Lung (tissue), 12 donors: ENCODE data around the gene PLEKHO2. TPM values are rescaled to one million over a fixed set of nuclear protein-coding genes. Genes with fewer than 3 reads are reported as not detected.
A peak's percentile ranks its signal among the peaks of the same experiment; 100 is the strongest.

ENCODE experiments used
- ATAC-seq: fragments of 200-7000 bp; cut with Tn5 transposase; one replicate; pipeline ENCODE4 v1.9.1; 2020; ENCODE audit warnings: moderate number of reproducible peaks; ENCODE audit not compliant: insufficient read depth, low FRiP score
- DNase-seq, 3 donors: peaks; one replicate each; pipeline ENCODE4 v3.0.0-alpha.2; 2013 to 2017
- H3K27ac ChIP-seq, 2 donors: one replicate each; pipeline ENCODE4 v1.5.1; 2013; ENCODE audit warnings: mild to moderate bottlenecking in 2 of 2, moderate library complexity in 2 of 2, control low read depth in 1 of 2, inconsistent platforms in 1 of 2, low read depth in 1 of 2, low read length in 1 of 2
- H3K27me3 ChIP-seq, 3 donors: one replicate each; pipeline ENCODE4 v1.5.1; 2013; ENCODE audit warnings: low read length in 2 of 3; ENCODE audit not compliant: control insufficient read depth in 3 of 3, insufficient read depth in 3 of 3
- H3K36me3 ChIP-seq, 4 donors: one replicate each; pipeline ENCODE4 v1.5.1; 2013; ENCODE audit warnings: low read length in 4 of 4, mild to moderate bottlenecking in 1 of 4, moderate library complexity in 1 of 4; ENCODE audit not compliant: control insufficient read depth in 4 of 4, insufficient read depth in 4 of 4
- H3K4me1 ChIP-seq, 5 donors: one replicate each; pipeline ENCODE4 v1.5.1; 2013; ENCODE audit warnings: low read length in 5 of 5, mild to moderate bottlenecking in 2 of 5, moderate library complexity in 1 of 5; ENCODE audit not compliant: control insufficient read depth in 5 of 5, insufficient read depth in 5 of 5
- H3K4me3 ChIP-seq: one replicate; pipeline ENCODE4 v1.5.1; 2013; ENCODE audit warnings: mild to moderate bottlenecking, control low read depth, moderate library complexity
- H3K9ac ChIP-seq, 2 donors: one replicate each; pipeline ENCODE4 v1.5.1; 2013; ENCODE audit warnings: low read length in 2 of 2, control low read depth in 1 of 2; ENCODE audit not compliant: insufficient read depth in 1 of 2
- H3K9me3 ChIP-seq, 4 donors: one replicate each; pipeline ENCODE4 v1.5.1; 2013; ENCODE audit warnings: low read length in 3 of 4, mild to moderate bottlenecking in 1 of 4, moderate library complexity in 1 of 4; ENCODE audit not compliant: control insufficient read depth in 4 of 4, insufficient read depth in 3 of 4
- CTCF ChIP-seq: IDR thresholded peaks from 2 replicates; pipeline ENCODE4 v1.5.1; 2012; ENCODE audit warnings: mild to moderate bottlenecking; ENCODE audit errors: control extremely low read depth, extremely low read depth
- WGBS, 2 donors: extraction: QIAGEN DNeasy Blood & Tissue Kit; methylation state at CpG; one replicate each; pipeline ENCODE4 v1.1.7; 2013; 5-methylcytosine and 5-hydroxymethylcytosine counted together
- polyA plus RNA-seq, 2 donors: library from polyadenylated mRNA; stranded (reverse); fragments of 200-250 nt; gene quantifications; one replicate each; pipeline ENCODE4 v1.2.1, GENCODE V29; 2013
- total RNA-seq, 2 donors: library from RNA; depleted of rRNA in 1 of 2; stranded (reverse); fragments of >200 nt in 1 of 2; gene quantifications; one replicate each; pipeline ENCODE4 v1.2.1, GENCODE V29; 2014 to 2021
- donor health status: control.
- donor health status: control.
- donor health status: Bipolar disorder and iron deficiency.
- donor health status: healthy.
- donor health status: DM: yes; HTN: yes; CAD: no.

The PLEKHO2 gene
- total and polyA plus RNA-seq, 4 donors, result 25.6 to 84.1 (median 56.1) TPM

DNA sequence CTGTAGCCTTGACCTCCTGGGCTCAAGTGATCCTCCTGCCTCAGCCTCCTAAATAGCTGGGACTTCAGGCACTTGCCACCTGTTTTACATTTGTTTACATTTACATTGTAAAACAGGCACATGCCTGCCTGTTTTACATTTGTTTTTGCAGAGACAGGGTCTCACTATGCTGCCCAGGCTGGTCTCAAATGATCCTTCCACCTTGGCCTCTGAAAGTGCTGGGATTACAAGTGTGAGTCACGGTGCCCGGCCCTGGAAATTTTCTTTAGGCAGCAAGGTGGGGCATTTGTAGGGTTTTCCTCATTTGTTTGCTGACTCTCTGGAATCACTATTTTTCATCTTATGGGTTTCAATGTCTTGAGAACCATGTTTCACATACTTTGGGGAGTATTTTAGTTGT lies 41.2 kb upstream of the PLEKHO2 start:
- Histone ChIP-seq H3K36me3 (no peaks in the 10 kb centered on the region), H3K27ac (no peak overlapping the region), H3K4me1 (peaks cover 0 to 11% (median 0%) of the 10 kb centered on the region in 5 donors), H3K4me3 (no peak overlapping the region), H3K9ac (no peak overlapping the region), H3K9me3 (no peaks in the 10 kb centered on the region), H3K27me3 (no peaks in the 10 kb centered on the region)
- TF ChIP-seq CTCF, result no peak
- no peak for ATAC-seq
- WGBS, 2 donors, result 93 to 100% methylated on average over 2 of the region's 2 CpGs
- no peak for DNase-seq

- DNase-seq (no peak), ATAC-seq (no peak)
- Histone ChIP-seq H3K36me3 (no peaks in the 10 kb centered on the region), H3K4me3 (no peak overlapping the region), H3K9ac (no peak overlapping the region), H3K27me3 (no peaks in the 10 kb centered on the region), H3K27ac (no peak overlapping the region), H3K4me1 (peaks cover 0 to 11% (median 0%) of the 10 kb centered on the region in 5 donors), H3K9me3 (no peaks in the 10 kb centered on the region)
- WGBS, 2 donors, result 96 to 97% methylated on average over 1 of the region's 1 CpG
- no peak for TF ChIP-seq CTCF
Observed at GRCh38 chr15:64803526-64803925, 38.2 kb upstream of the PLEKHO2 start.

- ATAC-seq, result no peak
- no peak overlapping the region for H3K9ac ChIP-seq
- WGBS, 2 donors, result 46% methylated on average over 2 of the region's 2 CpGs
Observed at GRCh38 chr15:64804619-64805018, 37.1 kb upstream of the PLEKHO2 start.

More at GRCh38 chr15:64804619-64805018, 37.1 kb upstream of the PLEKHO2 start:
- peak overlapping the region in 1 of 2 donors; percentile 35 for H3K27ac ChIP-seq
- H3K4me1 ChIP-seq, result peaks cover 0 to 11% (median 0%) of the 10 kb centered on the region in 5 donors
- H3K27me3 ChIP-seq, result no peaks in the 10 kb centered on the region
- H3K36me3 ChIP-seq, result no peaks in the 10 kb centered on the region
- no peak for DNase-seq
- no peak overlapping the region for H3K4me3 ChIP-seq
- no peaks in the 10 kb centered on the region for H3K9me3 ChIP-seq
- no peak for TF ChIP-seq CTCF
